ENCODE results near the gene ALDH7A1.

GRCh38 chr5:126511961-126512360, 83.1 kb downstream of the ALDH7A1 start:
- TF ChIP-seq POLR2A (IDR thresholded peaks at IDR 0.05) (no peak), CTCF (IDR thresholded peaks at IDR 0.05) (no peak)
